Measurements from ENCODE around the gene CDKN2AIPNL. TPM values are rescaled to one million over a fixed set of nuclear protein-coding genes. Genes with fewer than 3 reads are reported as not detected.

Gene CDKN2AIPNL
- total RNA-seq, 3 donors from 2014 or later = 44.0 to 44.4 (median 44.0) TPM

GRCh38 chr5:134446938-134447337, 35.3 kb upstream of the CDKN2AIPNL start:
- Mint-ChIP-seq H3K36me3 (ENCODE audit: insufficient read depth) (no peaks in the 10 kb centered on the region), H3K27me3 (ENCODE audit: low read depth) (no peaks in the 10 kb centered on the region), H3K4me3 (no peak overlapping the region), H3K4me1 (ENCODE audit: low read depth) (peaks cover 6% of the 10 kb centered on the region), H3K9me3 (no peaks in the 10 kb centered on the region)
- ATAC-seq = no peak
- no peak for DNase-seq

DNA sequence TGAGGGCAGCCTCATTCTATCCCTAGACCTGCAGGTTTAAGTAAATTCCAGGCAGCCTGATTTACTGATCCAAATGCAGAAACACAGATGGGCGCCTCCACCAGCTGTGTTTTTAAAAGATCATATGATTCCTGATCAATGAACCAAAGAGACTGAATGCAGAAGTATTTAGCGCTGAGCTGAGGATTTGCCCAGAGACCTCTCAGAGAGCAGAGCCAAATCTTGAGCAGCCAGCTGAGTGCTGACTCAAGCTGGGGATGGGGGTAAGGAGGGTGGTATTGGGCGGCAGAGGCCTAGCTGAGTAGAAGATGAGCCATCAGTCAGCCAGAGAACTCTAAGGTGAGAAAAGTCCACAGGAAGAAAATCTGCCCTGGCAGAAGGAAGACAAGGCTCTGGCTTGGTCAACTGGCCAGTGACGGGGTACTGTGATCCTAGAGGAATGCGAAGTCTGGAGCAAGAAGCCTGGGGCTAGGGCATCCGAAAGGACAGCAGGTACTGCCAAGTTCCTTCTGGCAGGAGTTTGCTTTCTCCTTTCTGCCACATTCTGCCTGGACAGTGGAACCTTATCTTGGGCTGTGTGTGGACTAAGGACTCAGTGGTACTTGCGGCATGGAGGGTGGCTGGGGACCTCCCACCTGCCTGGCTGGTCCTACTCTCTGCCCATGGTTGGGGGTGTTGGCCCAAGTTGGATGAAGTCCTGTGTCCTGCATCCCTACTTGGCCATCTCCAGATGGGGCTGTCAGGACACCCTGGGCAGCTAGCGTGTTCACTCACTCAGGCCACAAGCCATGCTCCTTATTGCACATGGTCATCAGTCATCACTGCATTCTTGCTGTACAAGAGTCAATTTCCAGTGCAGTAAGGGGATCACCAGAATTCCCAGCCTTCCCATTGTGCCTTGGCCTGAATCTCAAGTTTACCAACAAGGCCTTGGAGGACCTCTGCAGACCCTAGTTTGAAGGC, 34.5 kb upstream of the CDKN2AIPNL start:
- H3K36me3 Mint-ChIP-seq (ENCODE audit: insufficient read depth) = no peaks in the 10 kb centered on the region
- H3K9me3 Mint-ChIP-seq = no peaks in the 10 kb centered on the region
- H3K4me1 Mint-ChIP-seq (ENCODE audit: low read depth) = peaks cover 6% of the 10 kb centered on the region
- no peak for ATAC-seq
- DNase-seq = no peak
- no peak overlapping the region for H3K4me3 Mint-ChIP-seq
- H3K27me3 Mint-ChIP-seq (ENCODE audit: low read depth) = no peaks in the 10 kb centered on the region

DNA sequence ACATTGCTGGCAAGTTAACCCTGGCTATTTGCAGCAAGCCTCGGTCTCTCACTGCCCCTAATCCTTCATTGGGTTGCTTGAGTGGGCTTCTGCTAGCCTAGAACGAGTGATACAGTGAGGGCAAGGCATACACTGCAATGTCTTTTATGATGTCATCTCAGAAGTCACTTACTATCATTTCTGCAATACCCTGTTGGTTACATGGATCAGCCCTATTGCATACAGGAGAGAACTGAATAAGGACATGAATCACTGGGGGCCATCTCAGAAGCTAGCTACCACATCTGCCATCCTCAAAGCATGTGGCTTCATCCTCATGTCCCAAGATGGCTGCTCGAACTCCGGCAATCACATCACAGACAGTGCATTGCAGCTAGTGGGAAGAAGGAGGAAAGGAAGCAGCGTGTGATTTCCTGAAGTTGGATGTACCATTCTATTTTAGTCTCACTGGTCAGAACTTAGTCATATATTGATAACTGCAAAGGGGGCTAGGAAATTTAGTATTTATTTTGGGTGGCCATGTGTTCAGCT, 33.3 kb upstream of the CDKN2AIPNL start:
- Mint-ChIP-seq H3K27me3 (ENCODE audit: low read depth) (no peaks in the 10 kb centered on the region), H3K4me1 (ENCODE audit: low read depth) (peaks cover 6% of the 10 kb centered on the region), H3K36me3 (ENCODE audit: insufficient read depth) (no peaks in the 10 kb centered on the region), H3K9me3 (no peaks in the 10 kb centered on the region), H3K4me3 (no peak overlapping the region)
- no peak for DNase-seq
- peak; percentile 7 to 14 for ATAC-seq

GRCh38 chr5:134440201-134440755, 28.6 kb upstream of the CDKN2AIPNL start:
- DNase-seq = no peak
- H3K4me1 Mint-ChIP-seq (ENCODE audit: low read depth) = peaks cover 15% of the 10 kb centered on the region
- ATAC-seq = no peak
- H3K9me3 Mint-ChIP-seq = no peaks in the 10 kb centered on the region
- no peaks in the 10 kb centered on the region for H3K27me3 Mint-ChIP-seq (ENCODE audit: low read depth)
- H3K36me3 Mint-ChIP-seq (ENCODE audit: insufficient read depth) = no peaks in the 10 kb centered on the region
- H3K4me3 Mint-ChIP-seq = no peak overlapping the region

GRCh38 chr5:134439210-134439654, 27.6 kb upstream of the CDKN2AIPNL start:
- Mint-ChIP-seq H3K27me3 (ENCODE audit: low read depth) (no peaks in the 10 kb centered on the region), H3K4me1 (ENCODE audit: low read depth) (peaks cover 13% of the 10 kb centered on the region), H3K9me3 (no peaks in the 10 kb centered on the region), H3K36me3 (ENCODE audit: insufficient read depth) (no peaks in the 10 kb centered on the region), H3K4me3 (no peak overlapping the region)
- no peak for DNase-seq
- ATAC-seq = no peak

GRCh38 chr5:134438721-134439123, 27.0 kb upstream of the CDKN2AIPNL start:
- Mint-ChIP-seq H3K36me3 (ENCODE audit: insufficient read depth) (no peaks in the 10 kb centered on the region), H3K4me1 (ENCODE audit: low read depth) (peaks cover 13% of the 10 kb centered on the region), H3K27me3 (ENCODE audit: low read depth) (no peaks in the 10 kb centered on the region), H3K4me3 (no peak overlapping the region), H3K9me3 (no peaks in the 10 kb centered on the region)
- DNase-seq = no peak
- ATAC-seq = no peak

- no peak for DNase-seq
- no peak overlapping the region for H3K4me3 Mint-ChIP-seq
- no peak for ATAC-seq
- H3K36me3 Mint-ChIP-seq (ENCODE audit: insufficient read depth) = no peaks in the 10 kb centered on the region
- no peaks in the 10 kb centered on the region for H3K27me3 Mint-ChIP-seq (ENCODE audit: low read depth)
- no peaks in the 10 kb centered on the region for H3K9me3 Mint-ChIP-seq
- peaks cover 13% of the 10 kb centered on the region for H3K4me1 Mint-ChIP-seq (ENCODE audit: low read depth)
Measured at GRCh38 chr5:134437847-134438581, 26.3 kb upstream of the CDKN2AIPNL start.

GRCh38 chr5:134437340-134437846, 25.7 kb upstream of the CDKN2AIPNL start:
- H3K36me3 Mint-ChIP-seq (ENCODE audit: insufficient read depth) = no peaks in the 10 kb centered on the region
- peaks cover 16% of the 10 kb centered on the region for H3K4me1 Mint-ChIP-seq (ENCODE audit: low read depth)
- H3K4me3 Mint-ChIP-seq = no peak overlapping the region
- ATAC-seq (no peak), DNase-seq (no peak)
- H3K27me3 Mint-ChIP-seq (ENCODE audit: low read depth) = no peaks in the 10 kb centered on the region
- no peaks in the 10 kb centered on the region for H3K9me3 Mint-ChIP-seq

GRCh38 chr5:134436523-134437339, 25.1 kb upstream of the CDKN2AIPNL start:
- no peaks in the 10 kb centered on the region for H3K36me3 Mint-ChIP-seq (ENCODE audit: insufficient read depth)
- no peaks in the 10 kb centered on the region for H3K9me3 Mint-ChIP-seq
- DNase-seq = peak; percentile 12
- peak overlapping the region; percentile 37 for H3K4me3 Mint-ChIP-seq
- peak; percentile 80 to 82 for ATAC-seq
- H3K27me3 Mint-ChIP-seq (ENCODE audit: low read depth) = no peaks in the 10 kb centered on the region
- peaks cover 19% of the 10 kb centered on the region for H3K4me1 Mint-ChIP-seq (ENCODE audit: low read depth)

DNA sequence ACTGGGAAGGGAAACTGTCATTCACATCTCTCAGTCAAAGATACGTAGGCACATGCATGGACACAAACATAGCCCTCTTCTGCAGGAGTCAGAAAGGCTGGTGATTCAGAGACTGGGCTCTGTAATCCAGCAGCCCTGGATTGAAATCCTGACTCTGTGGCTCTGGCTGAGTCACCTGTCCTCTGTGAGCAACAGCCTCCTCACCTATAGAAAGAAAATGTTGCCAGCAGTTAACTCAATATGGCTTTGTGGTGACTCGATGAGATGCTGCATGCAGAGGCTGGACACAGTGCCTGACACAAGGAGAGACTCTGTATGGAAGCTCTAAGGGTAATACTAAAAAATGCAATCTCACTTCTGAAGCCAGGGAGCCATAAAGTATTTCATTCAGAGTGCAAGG, 23.9 kb upstream of the CDKN2AIPNL start:
- Mint-ChIP-seq H3K36me3 (ENCODE audit: insufficient read depth) (no peaks in the 10 kb centered on the region), H3K27me3 (ENCODE audit: low read depth) (no peaks in the 10 kb centered on the region), H3K4me1 (ENCODE audit: low read depth) (peaks cover 19% of the 10 kb centered on the region), H3K9me3 (no peaks in the 10 kb centered on the region), H3K4me3 (no peak overlapping the region)
- peak; percentile 57 to 65 for ATAC-seq
- DNase-seq = no peak

DNA sequence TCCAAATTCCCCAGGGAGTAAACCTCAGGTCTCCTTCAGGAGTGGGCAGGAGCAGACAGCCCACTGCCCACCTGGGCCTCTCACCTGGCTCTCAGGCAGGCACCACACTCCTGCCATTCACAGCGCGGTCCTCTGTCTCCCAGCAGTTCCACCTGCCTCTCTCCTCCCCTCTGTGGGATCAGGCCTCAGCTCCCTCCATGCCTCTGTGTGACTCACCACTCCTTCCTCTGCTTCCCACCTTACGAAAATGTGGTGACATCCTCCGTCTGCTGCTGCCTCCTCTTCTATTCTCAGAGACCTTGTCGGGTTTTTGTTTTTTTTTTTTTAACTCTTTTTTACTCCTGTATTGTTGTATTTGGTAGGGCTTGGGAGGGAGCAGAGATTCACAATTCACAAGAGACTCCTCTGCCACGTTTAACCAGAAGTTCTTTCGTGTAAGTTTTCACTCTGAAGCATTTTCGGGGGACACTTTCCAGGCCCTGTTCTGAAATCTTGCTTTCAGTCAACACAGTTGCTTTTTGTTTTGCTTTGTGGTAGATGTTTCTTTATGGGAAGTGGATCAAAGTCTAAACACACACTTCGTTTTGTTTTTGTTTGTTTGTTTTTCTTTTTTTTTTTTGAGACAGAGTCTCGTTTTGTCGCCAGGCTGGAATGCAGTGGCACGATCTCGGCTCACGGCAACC, 21.1 kb upstream of the CDKN2AIPNL start:
- Mint-ChIP-seq H3K9me3 (no peaks in the 10 kb centered on the region), H3K4me1 (ENCODE audit: low read depth) (peaks cover 19% of the 10 kb centered on the region), H3K36me3 (ENCODE audit: insufficient read depth) (no peaks in the 10 kb centered on the region), H3K4me3 (peak overlapping the region; percentile 3), H3K27me3 (ENCODE audit: low read depth) (no peaks in the 10 kb centered on the region)
- ATAC-seq = no peak
- DNase-seq = no peak

DNA sequence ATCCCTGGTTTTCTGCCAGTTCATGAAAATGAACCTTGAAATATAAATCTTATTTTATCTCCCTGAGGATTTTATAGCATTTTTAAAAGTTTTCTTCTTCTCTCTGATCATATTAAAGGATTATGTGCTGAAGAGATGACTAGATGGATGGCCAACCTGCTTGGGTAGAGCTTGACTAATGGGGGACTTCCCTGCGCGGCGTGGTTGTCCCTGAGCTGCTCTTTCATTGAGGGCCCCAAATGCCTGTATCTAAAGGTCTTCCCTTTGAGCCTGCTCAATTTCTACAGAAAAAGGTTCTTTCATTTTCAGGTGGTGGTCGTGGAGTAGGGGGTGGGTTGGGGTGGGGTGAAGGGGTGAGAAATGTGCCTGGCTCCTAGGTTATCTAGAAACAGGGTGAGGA, 20.5 kb upstream of the CDKN2AIPNL start:
- Mint-ChIP-seq H3K27me3 (ENCODE audit: low read depth) (no peaks in the 10 kb centered on the region), H3K4me1 (ENCODE audit: low read depth) (peaks cover 18% of the 10 kb centered on the region), H3K36me3 (ENCODE audit: insufficient read depth) (no peaks in the 10 kb centered on the region), H3K4me3 (no peak overlapping the region), H3K9me3 (no peaks in the 10 kb centered on the region)
- ATAC-seq = peak in 1 of 2 donors; percentile 24
- no peak for DNase-seq

GRCh38 chr5:134430001-134430569, 18.4 kb upstream of the CDKN2AIPNL start:
- DNase-seq (no peak), ATAC-seq (no peak)

More at GRCh38 chr5:134430001-134430569, 18.4 kb upstream of the CDKN2AIPNL start:
- Mint-ChIP-seq H3K4me3 (no peak overlapping the region), H3K9me3 (no peaks in the 10 kb centered on the region), H3K36me3 (ENCODE audit: insufficient read depth) (no peaks in the 10 kb centered on the region), H3K4me1 (ENCODE audit: low read depth) (peaks cover 5% of the 10 kb centered on the region), H3K27me3 (ENCODE audit: low read depth) (no peaks in the 10 kb centered on the region)

Data from activated T-cell treated with anti-CD3 and anti-CD28 coated beads, Interleukin-2, amount 50 U/mL, for 4 hours (primary cell).